Activated T-cell treated with anti-CD3 and anti-CD28 coated beads for 4 hours (primary cell): Measurements from ENCODE around the gene NEB.

Source experiments
- DNase-seq: peaks from one replicate; pipeline ENCODE4 v3.0.0-alpha.2; 2020

The NEB gene

GRCh38 chr2:151544449-151544848 lies 189.8 kb downstream of the NEB start:
- no peak for DNase-seq

- no peak for DNase-seq
Observed at GRCh38 chr2:151543876-151544275, 190.4 kb downstream of the NEB start.

GRCh38 chr2:151534001-151534400 lies 200.3 kb downstream of the NEB start:
- no peak for DNase-seq

GRCh38 chr2:151533127-151533526 lies 201.1 kb downstream of the NEB start:
- DNase-seq: no peak

- no peak for DNase-seq
Observed at GRCh38 chr2:151526572-151527090, 207.6 kb downstream of the NEB start.

- no peak for DNase-seq
Observed at GRCh38 chr2:151525821-151526373, 208.4 kb downstream of the NEB start.

- no peak for DNase-seq
Observed at GRCh38 chr2:151523850-151524249, 210.4 kb downstream of the NEB start.

GRCh38 chr2:151522556-151522955 lies 211.7 kb downstream of the NEB start:
- no peak for DNase-seq

GRCh38 chr2:151520976-151521375 lies 213.3 kb downstream of the NEB start:
- no peak for DNase-seq

- DNase-seq: no peak
Observed at GRCh38 chr2:151518802-151519201, 215.5 kb downstream of the NEB start.

GRCh38 chr2:151508519-151508918 lies 225.8 kb downstream of the NEB start:
- DNase-seq: no peak

- no peak for DNase-seq
Observed at GRCh38 chr2:151506170-151506569, 228.1 kb downstream of the NEB start.

GRCh38 chr2:151498178-151498577 lies 236.1 kb downstream of the NEB start:
- no peak for DNase-seq

- DNase-seq: no peak
Observed at GRCh38 chr2:151491496-151491895, 242.8 kb downstream of the NEB start.

GRCh38 chr2:151490276-151490675 lies 244.0 kb downstream of the NEB start:
- DNase-seq: no peak

GRCh38 chr2:151486053-151486452 lies 248.2 kb downstream of the NEB start:
- no peak for DNase-seq

- DNase-seq: no peak
Observed at GRCh38 chr2:151484100-151484499, 250.2 kb downstream of the NEB start.

GRCh38 chr2:151483546-151483945 lies 250.7 kb downstream of the NEB start:
- DNase-seq: no peak

- DNase-seq: no peak
Observed at GRCh38 chr2:151482171-151482725, 252.0 kb downstream of the NEB start.

GRCh38 chr2:151481744-151482143 lies 252.5 kb downstream of the NEB start:
- DNase-seq: no peak

- no peak for DNase-seq
Observed at GRCh38 chr2:151478011-151478410, 256.3 kb downstream of the NEB start.

GRCh38 chr2:151476287-151476686 lies 258.0 kb downstream of the NEB start:
- no peak for DNase-seq

GRCh38 chr2:151475071-151475470 lies 259.2 kb downstream of the NEB start:
- DNase-seq: no peak

- no peak for DNase-seq
Observed at GRCh38 chr2:151472966-151473365, 261.3 kb downstream of the NEB start.

GRCh38 chr2:151470556-151470955 lies 263.7 kb downstream of the NEB start:
- no peak for DNase-seq
